Thoracic aorta (tissue), 2 donors: ENCODE data around the gene AUTS2. TPM values are rescaled to one million over a fixed set of nuclear protein-coding genes. Genes with fewer than 3 reads are reported as not detected.

Experiments used
- ATAC-seq: fragments of 150-250 bp; one replicate; pipeline ENCODE4 v1.8.0; 2017; ENCODE audit warnings: low read depth; ENCODE audit not compliant: insufficient number of reproducible peaks, low FRiP score
- DNase-seq: peaks from one replicate; pipeline ENCODE4 v3.0.0-alpha.2; 2020; ENCODE audit warnings: low spot score
- H3K27ac ChIP-seq, 2 donors: fragments of 200-600 bp; sonication (generic); 1 replicate in 1 of 2; 2 replicates in 1 of 2; pipeline ENCODE4 v1.5.1; 2016; ENCODE audit warnings: mild to moderate bottlenecking in 2 of 2, moderate library complexity in 2 of 2
- H3K27me3 ChIP-seq: fragments of 200-600 bp; sonication (generic); replicated peaks from 2 replicates; pipeline ENCODE4 v1.6.0; 2016; ENCODE audit warnings: mild to moderate bottlenecking; ENCODE audit not compliant: insufficient read depth
- H3K36me3 ChIP-seq: fragments of 200-600 bp; sonication (generic); one replicate; pipeline ENCODE4 v1.5.1; 2016
- H3K4me1 ChIP-seq, 2 donors: fragments of 200-600 bp; sonication (generic); 1 replicate in 1 of 2; 2 replicates in 1 of 2; pipeline versions ENCODE4 v1.5.1 to v1.6.0; 2016; ENCODE audit warnings: low read depth in 2 of 2, mild to moderate bottlenecking in 1 of 2; ENCODE audit not compliant: control insufficient read depth in 1 of 2
- H3K4me3 ChIP-seq: fragments of 200-600 bp; sonication (generic); 2 replicates; pipeline ENCODE4 v1.5.1; 2016; ENCODE audit warnings: mild to moderate bottlenecking
- H3K9me3 ChIP-seq: fragments of 200-600 bp; sonication (generic); 2 replicates; pipeline ENCODE4 v1.5.1; 2016
- CTCF ChIP-seq: fragments of 200-600 bp; sonication (generic); IDR thresholded peaks from one replicate; pipeline ENCODE4 v1.5.1; 2019; ENCODE audit warnings: antibody characterized with exemption
- total RNA-seq, 2 donors: library from RNA; depleted of rRNA; stranded (reverse); fragments of >200 nt; gene quantifications; one replicate each; pipeline versions ENCODE4 v1.1.0 to v1.2.3, GENCODE V29; 2016

AUTS2 gene
- total RNA-seq, 2 donors from 2014 or later: 49.4 to 101 TPM

- ATAC-seq (no peak), DNase-seq (no peak)
Observed at GRCh38 chr7:69714886-69715576, 116.8 kb downstream of the AUTS2 start.

GRCh38 chr7:69717221-69717620 is 118.9 kb downstream of the AUTS2 start:
- Histone ChIP-seq H3K27ac (no peak overlapping the region), H3K9me3 (no peaks in the 10 kb centered on the region), H3K27me3 (no peaks in the 10 kb centered on the region), H3K36me3 (no peaks in the 10 kb centered on the region), H3K4me1 (no peaks in the 10 kb centered on the region), H3K4me3 (no peak overlapping the region)
- no peak for ATAC-seq
- DNase-seq: no peak
- no peak for TF ChIP-seq CTCF

More at GRCh38 chr7:69714886-69715576, 116.8 kb downstream of the AUTS2 start:
- Histone ChIP-seq H3K9me3 (no peaks in the 10 kb centered on the region), H3K27me3 (no peaks in the 10 kb centered on the region), H3K27ac (no peak overlapping the region), H3K4me3 (no peak overlapping the region), H3K36me3 (no peaks in the 10 kb centered on the region), H3K4me1 (no peaks in the 10 kb centered on the region)
- no peak for TF ChIP-seq CTCF

GRCh38 chr7:69719717-69720116 is 121.4 kb downstream of the AUTS2 start:
- Histone ChIP-seq H3K36me3 (no peaks in the 10 kb centered on the region), H3K4me3 (no peak overlapping the region), H3K4me1 (no peaks in the 10 kb centered on the region), H3K27ac (no peak overlapping the region), H3K27me3 (no peaks in the 10 kb centered on the region), H3K9me3 (no peaks in the 10 kb centered on the region)
- no peak for TF ChIP-seq CTCF
- no peak for DNase-seq
- ATAC-seq: no peak

- ATAC-seq (no peak), DNase-seq (no peak)
- H3K27ac ChIP-seq: no peak overlapping the region
- no peak for TF ChIP-seq CTCF
- H3K4me1 ChIP-seq: no peaks in the 10 kb centered on the region
- no peaks in the 10 kb centered on the region for H3K27me3 ChIP-seq
- no peak overlapping the region for H3K4me3 ChIP-seq
- no peaks in the 10 kb centered on the region for H3K36me3 ChIP-seq
- H3K9me3 ChIP-seq: no peaks in the 10 kb centered on the region
Observed at GRCh38 chr7:69722843-69723242, 124.6 kb downstream of the AUTS2 start.

GRCh38 chr7:69723663-69724062 is 125.4 kb downstream of the AUTS2 start:
- no peak for TF ChIP-seq CTCF
- Histone ChIP-seq H3K9me3 (no peaks in the 10 kb centered on the region), H3K36me3 (no peaks in the 10 kb centered on the region), H3K27me3 (no peaks in the 10 kb centered on the region), H3K4me3 (no peak overlapping the region), H3K27ac (no peak overlapping the region), H3K4me1 (no peaks in the 10 kb centered on the region)
- no peak for DNase-seq
- ATAC-seq: no peak
